ENCODE data around the gene XPO5.

Gene XPO5

GRCh38 chr6:43575772-43576551 is at the start of gene XPO5, which contains the start of gene POLH:
Gene XPO5, minus strand, starts transcription at chr6:43576038. Its CDS starts 174 bp downstream, at chr6:43575864.
Gene POLH, plus strand, starts transcription at chr6:43576185. Its CDS starts 6,135 bp downstream, at chr6:43582320.
- peak within 1 kb of the TSS; percentile 82 for H3K27ac Mint-ChIP-seq
- H3K9me3 Mint-ChIP-seq, result no peaks in the 10 kb centered on the region
- ATAC-seq (ENCODE audit: low read depth), result peak; percentile 94
- H3K27me3 Mint-ChIP-seq, result no peaks in the 10 kb centered on the region
- peak within 1 kb of the TSS; percentile 100 for H3K4me3 Mint-ChIP-seq
- H3K4me1 Mint-ChIP-seq, result peaks cover 20% of the 10 kb centered on the region
- peaks cover 12% of the 10 kb centered on the region for H3K36me3 Mint-ChIP-seq
- peak; percentile 85 to 86 for DNase-seq (ENCODE audit: low spot score in 2 of 2)

- Mint-ChIP-seq H3K36me3 (peaks cover 32% of the 10 kb centered on the region), H3K4me1 (peaks cover 33% of the 10 kb centered on the region), H3K27ac (no peak overlapping the region), H3K27me3 (no peaks in the 10 kb centered on the region), H3K9me3 (no peaks in the 10 kb centered on the region), H3K4me3 (no peak overlapping the region)
- DNase-seq (ENCODE audit: low spot score in 2 of 2) (no peak), ATAC-seq (ENCODE audit: low read depth) (no peak)
Observed at GRCh38 chr6:43625393-43625992, 49.7 kb upstream of the XPO5 start.

- Mint-ChIP-seq H3K27me3 (no peaks in the 10 kb centered on the region), H3K9me3 (no peaks in the 10 kb centered on the region), H3K36me3 (peaks cover 33% of the 10 kb centered on the region), H3K4me3 (no peak overlapping the region), H3K27ac (no peak overlapping the region), H3K4me1 (peaks cover 29% of the 10 kb centered on the region)
- ATAC-seq (ENCODE audit: low read depth) (no peak), DNase-seq (ENCODE audit: low spot score in 2 of 2) (no peak)
Observed at GRCh38 chr6:43624786-43625288, 49.0 kb upstream of the XPO5 start.

- Mint-ChIP-seq H3K9me3 (no peaks in the 10 kb centered on the region), H3K4me1 (peaks cover 27% of the 10 kb centered on the region), H3K27me3 (no peaks in the 10 kb centered on the region), H3K4me3 (no peak overlapping the region), H3K36me3 (peaks cover 33% of the 10 kb centered on the region), H3K27ac (no peak overlapping the region)
- ATAC-seq (ENCODE audit: low read depth) (no peak), DNase-seq (ENCODE audit: low spot score in 2 of 2) (no peak)
Observed at GRCh38 chr6:43623880-43624785, 48.3 kb upstream of the XPO5 start.

- H3K27ac Mint-ChIP-seq, result peak overlapping the region; percentile 60
- no peaks in the 10 kb centered on the region for H3K9me3 Mint-ChIP-seq
- ATAC-seq (ENCODE audit: low read depth) (no peak), DNase-seq (ENCODE audit: low spot score in 2 of 2) (no peak)
- H3K36me3 Mint-ChIP-seq, result peaks cover 33% of the 10 kb centered on the region
- no peaks in the 10 kb centered on the region for H3K27me3 Mint-ChIP-seq
- no peak overlapping the region for H3K4me3 Mint-ChIP-seq
- H3K4me1 Mint-ChIP-seq, result peaks cover 20% of the 10 kb centered on the region
Observed at GRCh38 chr6:43622541-43622940, 46.7 kb upstream of the XPO5 start.

GRCh38 chr6:43621836-43622180 is 46.0 kb upstream of the XPO5 start:
- ATAC-seq (ENCODE audit: low read depth), result no peak
- no peaks in the 10 kb centered on the region for H3K9me3 Mint-ChIP-seq
- peaks cover 13% of the 10 kb centered on the region for H3K4me1 Mint-ChIP-seq
- H3K27me3 Mint-ChIP-seq, result no peaks in the 10 kb centered on the region
- H3K4me3 Mint-ChIP-seq, result no peak overlapping the region
- DNase-seq (ENCODE audit: low spot score in 2 of 2), result no peak
- no peak overlapping the region for H3K27ac Mint-ChIP-seq
- H3K36me3 Mint-ChIP-seq, result peaks cover 33% of the 10 kb centered on the region

- peaks cover 31% of the 10 kb centered on the region for H3K36me3 Mint-ChIP-seq
- no peaks in the 10 kb centered on the region for H3K27me3 Mint-ChIP-seq
- H3K27ac Mint-ChIP-seq, result peak overlapping the region; percentile 74
- DNase-seq (ENCODE audit: low spot score in 2 of 2) (no peak), ATAC-seq (ENCODE audit: low read depth) (no peak)
- H3K9me3 Mint-ChIP-seq, result no peaks in the 10 kb centered on the region
- no peak overlapping the region for H3K4me3 Mint-ChIP-seq
- peaks cover 8% of the 10 kb centered on the region for H3K4me1 Mint-ChIP-seq
Observed at GRCh38 chr6:43621078-43621835, 45.4 kb upstream of the XPO5 start.

GRCh38 chr6:43616725-43617472 is 41.1 kb upstream of the XPO5 start:
- ATAC-seq (ENCODE audit: low read depth) (no peak), DNase-seq (ENCODE audit: low spot score in 2 of 2) (no peak)
- Mint-ChIP-seq H3K4me3 (no peak overlapping the region), H3K9me3 (no peaks in the 10 kb centered on the region), H3K36me3 (peaks cover 23% of the 10 kb centered on the region), H3K27me3 (no peaks in the 10 kb centered on the region), H3K27ac (peak overlapping the region; percentile 68), H3K4me1 (peaks cover 3% of the 10 kb centered on the region)

- ATAC-seq (ENCODE audit: low read depth) (no peak), DNase-seq (ENCODE audit: low spot score in 2 of 2) (no peak)
- Mint-ChIP-seq H3K36me3 (peaks cover 18% of the 10 kb centered on the region), H3K9me3 (no peaks in the 10 kb centered on the region), H3K4me1 (peaks cover 1% of the 10 kb centered on the region), H3K27ac (no peak overlapping the region), H3K4me3 (no peak overlapping the region), H3K27me3 (no peaks in the 10 kb centered on the region)
Observed at GRCh38 chr6:43614396-43614730, 38.5 kb upstream of the XPO5 start.

- Mint-ChIP-seq H3K4me3 (no peak overlapping the region), H3K4me1 (peaks cover 4% of the 10 kb centered on the region), H3K36me3 (peaks cover 18% of the 10 kb centered on the region), H3K27me3 (no peaks in the 10 kb centered on the region), H3K9me3 (no peaks in the 10 kb centered on the region), H3K27ac (no peak overlapping the region)
- DNase-seq (ENCODE audit: low spot score in 2 of 2) (no peak), ATAC-seq (ENCODE audit: low read depth) (no peak)
Observed at GRCh38 chr6:43613721-43614395, 38.0 kb upstream of the XPO5 start.

GRCh38 chr6:43610431-43610830 is 34.6 kb upstream of the XPO5 start:
- H3K4me3 Mint-ChIP-seq, result no peak overlapping the region
- DNase-seq (ENCODE audit: low spot score in 2 of 2), result no peak
- ATAC-seq (ENCODE audit: low read depth), result no peak
- no peak overlapping the region for H3K27ac Mint-ChIP-seq
- peaks cover 11% of the 10 kb centered on the region for H3K4me1 Mint-ChIP-seq
- H3K27me3 Mint-ChIP-seq, result no peaks in the 10 kb centered on the region
- H3K9me3 Mint-ChIP-seq, result no peaks in the 10 kb centered on the region
- peaks cover 27% of the 10 kb centered on the region for H3K36me3 Mint-ChIP-seq

- Mint-ChIP-seq H3K4me1 (peaks cover 11% of the 10 kb centered on the region), H3K27me3 (no peaks in the 10 kb centered on the region), H3K36me3 (peaks cover 30% of the 10 kb centered on the region), H3K4me3 (no peak overlapping the region), H3K9me3 (no peaks in the 10 kb centered on the region), H3K27ac (no peak overlapping the region)
- no peak for ATAC-seq (ENCODE audit: low read depth)
- DNase-seq (ENCODE audit: low spot score in 2 of 2), result no peak
Observed at GRCh38 chr6:43609402-43609801, 33.6 kb upstream of the XPO5 start.
